Neural cell (in vitro differentiated cells): ENCODE measurements around the gene C10orf88. TPM values are rescaled to one million over a fixed set of nuclear protein-coding genes. Genes with fewer than 3 reads are reported as not detected.

ENCODE experiments used
- H2AFZ ChIP-seq: fragments of 200-600, 300-800 bp; sonication (generic), shearing (Covaris generic); 2 replicates; pipeline ENCODE4 v1.6.0; 2014; ENCODE audit warnings: low read depth, mild to moderate bottlenecking, antibody characterized with exemption, low read length, moderate library complexity
- H3F3A ChIP-seq: fragments of 200-600 bp; shearing (Covaris generic); 2 replicates; pipeline ENCODE4 v1.6.1; 2016; ENCODE audit warnings: mild to moderate bottlenecking, moderate library complexity, mixed read lengths, antibody characterized with exemption, low read length; ENCODE audit not compliant: insufficient read depth, poor library complexity, severe bottlenecking
- H3K27ac ChIP-seq: fragments of 200-600, 300-800 bp; sonication (generic), shearing (Covaris generic); 2 replicates; pipeline ENCODE4 v1.5.1; 2014; ENCODE audit warnings: mild to moderate bottlenecking, low read length, moderate library complexity
- H3K27me3 ChIP-seq: fragments of 300-800, 200-600 bp; sonication (generic), shearing (Covaris generic); 2 replicates; pipeline ENCODE4 v1.6.0; 2014; ENCODE audit warnings: mild to moderate bottlenecking, low read depth, low read length, moderate library complexity; ENCODE audit not compliant: insufficient read depth
- H3K36me3 ChIP-seq: fragments of 300-800, 200-600 bp; sonication (generic), shearing (Covaris generic); 2 replicates; pipeline ENCODE4 v1.5.1; 2014; ENCODE audit warnings: mild to moderate bottlenecking, antibody characterized with exemption, low read length, moderate library complexity; ENCODE audit not compliant: insufficient read depth
- H3K4me2 ChIP-seq: fragments of 300-800, 200-600 bp; sonication (generic), shearing (Covaris generic); 2 replicates; pipeline ENCODE4 v1.6.0; 2014; ENCODE audit warnings: mild to moderate bottlenecking, low read length
- H3K4me3 ChIP-seq: fragments of 300-800, 200-600 bp; sonication (generic), shearing (Covaris generic); 2 replicates; pipeline ENCODE4 v1.5.1; 2014; ENCODE audit warnings: mild to moderate bottlenecking, low read length, moderate library complexity
- H3K79me2 ChIP-seq: fragments of 200-600 bp; shearing (Covaris generic); replicated peaks from 2 replicates; pipeline ENCODE4 v1.6.0; 2014; ENCODE audit warnings: mild to moderate bottlenecking, low read length, moderate library complexity; ENCODE audit not compliant: insufficient read depth
- H3K9ac ChIP-seq: fragments of 300-800, 200-600 bp; sonication (generic), shearing (Covaris generic); 2 replicates; pipeline ENCODE4 v1.6.1; 2016; ENCODE audit warnings: mild to moderate bottlenecking, low read length, mixed read lengths
- H3K9me2 ChIP-seq: fragments of 200-600 bp; shearing (Covaris generic); 2 replicates; pipeline ENCODE4 v1.6.1; 2016; ENCODE audit warnings: mild to moderate bottlenecking, low read length, mixed read lengths; ENCODE audit not compliant: insufficient read depth
- H3K9me3 ChIP-seq: fragments of 200-600, 300-800 bp; sonication (generic), shearing (Covaris generic); 2 replicates; pipeline ENCODE4 v1.6.1; 2016; ENCODE audit warnings: mild to moderate bottlenecking, mixed run types, low read length, moderate library complexity, mixed read lengths
- H4K20me1 ChIP-seq: fragments of 200-600 bp; shearing (Covaris generic); 2 replicates; pipeline ENCODE4 v1.6.1; 2016; ENCODE audit warnings: mild to moderate bottlenecking, mixed run types; ENCODE audit not compliant: insufficient read depth
- EP300 ChIP-seq: fragments of 450-650 bp; conservative IDR thresholded peaks from 2 replicates; pipeline ENCODE4 v1.6.1; 2014; ENCODE audit warnings: antibody characterized with exemption, mild to moderate bottlenecking, moderate library complexity; ENCODE audit not compliant: poor library complexity, severe bottlenecking
- EZH2 ChIP-seq: fragments of 200-600, 300-800 bp; shearing (Covaris generic), sonication (generic); IDR thresholded peaks from 2 replicates; pipeline ENCODE4 v1.6.1; 2014; ENCODE audit warnings: antibody characterized with exemption, low read length, borderline replicate concordance, mild to moderate bottlenecking; ENCODE audit not compliant: insufficient read depth, poor library complexity, severe bottlenecking
- MXI1 ChIP-seq: fragments of 450-650 bp; conservative IDR thresholded peaks from 2 replicates; pipeline ENCODE4 v1.6.1; 2014; ENCODE audit warnings: antibody characterized with exemption, mild to moderate bottlenecking; ENCODE audit not compliant: poor library complexity, severe bottlenecking
- POLR2AphosphoS5 ChIP-seq: IDR thresholded peaks from 2 replicates; pipeline ENCODE4 v1.6.1; 2012
- RAD21 ChIP-seq: fragments of 450-650 bp; conservative IDR thresholded peaks from 2 replicates; pipeline ENCODE4 v1.6.1; 2014; ENCODE audit warnings: antibody characterized with exemption, mild to moderate bottlenecking, moderate library complexity
- REST ChIP-seq: IDR thresholded peaks from 2 replicates; pipeline ENCODE4 v1.6.1; 2012; ENCODE audit warnings: borderline replicate concordance
- SMC3 ChIP-seq: fragments of 450-650 bp; conservative IDR thresholded peaks from 2 replicates; pipeline ENCODE4 v1.6.1; 2014; ENCODE audit warnings: antibody characterized with exemption, mild to moderate bottlenecking, moderate library complexity; ENCODE audit not compliant: poor library complexity
- TAF1 ChIP-seq: IDR thresholded peaks from 2 replicates; pipeline ENCODE4 v1.6.1; 2012; ENCODE audit warnings: low read depth
- polyA plus RNA-seq: library from polyadenylated mRNA; depleted of rRNA; stranded (reverse); fragments of >200 nt; gene quantifications from 2 replicates; pipeline ENCODE4 v1.2.3, GENCODE V29; 2014

The C10orf88 gene
- polyA plus RNA-seq, 1 donor from 2014 or later: 25.8 TPM

GRCh38 chr10:122931088-122931906 lies 22.7 kb downstream of the C10orf88 start:
- Histone ChIP-seq H3F3A (no peaks in the 10 kb centered on the region), H3K4me3 (no peak overlapping the region), H3K9me2 (no peaks in the 10 kb centered on the region), H3K27ac (no peak overlapping the region), H3K9me3 (no peaks in the 10 kb centered on the region), H3K79me2 (no peaks in the 10 kb centered on the region), H2AFZ (no peak overlapping the region), H3K4me2 (no peak overlapping the region), H4K20me1 (no peaks in the 10 kb centered on the region), H3K36me3 (no peaks in the 10 kb centered on the region), H3K27me3 (no peaks in the 10 kb centered on the region), H3K9ac (no peak overlapping the region)
- no peak for TF ChIP-seq SMC3

GRCh38 chr10:122930140-122930539 lies 23.9 kb downstream of the C10orf88 start:
- Histone ChIP-seq H3F3A (no peaks in the 10 kb centered on the region), H3K27ac (no peak overlapping the region), H3K4me2 (no peak overlapping the region), H3K27me3 (no peaks in the 10 kb centered on the region), H3K79me2 (no peaks in the 10 kb centered on the region), H3K9me3 (no peaks in the 10 kb centered on the region), H3K9me2 (no peaks in the 10 kb centered on the region), H3K4me3 (no peak overlapping the region), H3K9ac (no peak overlapping the region), H2AFZ (no peak overlapping the region), H3K36me3 (no peaks in the 10 kb centered on the region), H4K20me1 (no peaks in the 10 kb centered on the region)
- TF ChIP-seq TAF1 (no peak), POLR2AphosphoS5 (no peak), EP300 (no peak), EZH2 (no peak)

- Histone ChIP-seq H3K27ac (no peak overlapping the region), H2AFZ (no peak overlapping the region), H4K20me1 (no peaks in the 10 kb centered on the region), H3K79me2 (no peaks in the 10 kb centered on the region), H3K9me3 (no peaks in the 10 kb centered on the region), H3K4me3 (no peak overlapping the region), H3K36me3 (no peaks in the 10 kb centered on the region), H3K9me2 (no peaks in the 10 kb centered on the region), H3K27me3 (no peaks in the 10 kb centered on the region), H3K9ac (no peak overlapping the region), H3K4me2 (no peak overlapping the region), H3F3A (no peaks in the 10 kb centered on the region)
- TF ChIP-seq RAD21 (no peak), POLR2AphosphoS5 (no peak), REST (no peak), EP300 (no peak), MXI1 (no peak), EZH2 (no peak)
Measured at GRCh38 chr10:122915700-122916099, 38.3 kb downstream of the C10orf88 start.
